Activated T-cell treated with anti-CD3 and anti-CD28 coated beads for 1 hour (primary cell): ENCODE results near the gene IL36A.

Source experiments
- DNase-seq: peaks from one replicate; pipeline ENCODE4 v3.0.0-alpha.2; 2020; ENCODE audit warnings: low read depth

IL36A gene

GRCh38 chr2:113007250-113007649 is 2.0 kb downstream of the IL36A start:
- no peak for DNase-seq

GRCh38 chr2:113009622-113010021 is 4.4 kb downstream of the IL36A start:
- DNase-seq, result no peak

- DNase-seq, result no peak
These were observed 4.8 kb downstream of the IL36A start for GRCh38 chr2:113010088-113010487.

- DNase-seq, result no peak
These were observed 5.8 kb downstream of the IL36A start for GRCh38 chr2:113011108-113011507.

GRCh38 chr2:113012436-113013335 is 7.4 kb downstream of the IL36A start:
- no peak for DNase-seq

GRCh38 chr2:113013336-113013661 is 8.0 kb downstream of the IL36A start:
- DNase-seq, result no peak

GRCh38 chr2:113014067-113014466 is 8.8 kb downstream of the IL36A start:
- DNase-seq, result no peak

- DNase-seq, result no peak
These were observed 9.8 kb downstream of the IL36A start for GRCh38 chr2:113015042-113015441.

GRCh38 chr2:113015655-113016054 is 10.4 kb downstream of the IL36A start:
- DNase-seq, result no peak

GRCh38 chr2:113018509-113018908 is 13.2 kb downstream of the IL36A start:
- no peak for DNase-seq

- DNase-seq, result no peak
These were observed 16.1 kb downstream of the IL36A start for GRCh38 chr2:113021312-113021711.

- DNase-seq, result no peak
These were observed 19.5 kb downstream of the IL36A start for GRCh38 chr2:113024764-113025163.

- DNase-seq, result no peak
These were observed 20.5 kb downstream of the IL36A start for GRCh38 chr2:113025737-113026136.

GRCh38 chr2:113027691-113028090 is 22.4 kb downstream of the IL36A start:
- DNase-seq, result no peak

GRCh38 chr2:113028112-113028511 is 22.9 kb downstream of the IL36A start:
- no peak for DNase-seq

GRCh38 chr2:113032737-113033136 is 27.5 kb downstream of the IL36A start:
- DNase-seq, result no peak

- DNase-seq, result no peak
These were observed 28.8 kb downstream of the IL36A start for GRCh38 chr2:113034016-113034415.

GRCh38 chr2:113036763-113037162 is 31.5 kb downstream of the IL36A start:
- no peak for DNase-seq

- no peak for DNase-seq
These were observed 33.0 kb downstream of the IL36A start for GRCh38 chr2:113038291-113038690.

- no peak for DNase-seq
These were observed 33.9 kb downstream of the IL36A start for GRCh38 chr2:113039158-113039557.

GRCh38 chr2:113039719-113040118 is 34.5 kb downstream of the IL36A start:
- no peak for DNase-seq

GRCh38 chr2:113041871-113042270 is 36.6 kb downstream of the IL36A start:
- no peak for DNase-seq

GRCh38 chr2:113046465-113046864 is 41.2 kb downstream of the IL36A start:
- DNase-seq, result no peak
